Body of pancreas (tissue), 4 donors: Measurements from ENCODE around the gene SEMA3E.

Experiments
- POLR2A ChIP-seq, 3 donors: fragments of 450-650 bp; IDR thresholded peaks; one replicate each; pipeline ENCODE4 v1.6.1; 2016; ENCODE audit warnings: antibody characterized with exemption in 3 of 3, mild to moderate bottlenecking in 2 of 3
- TF ChIP-seq, protein P1 (sequence below), 7 experiments: fragments of 450-650 bp in 4 of 7; fragments of 200-600 bp in 3 of 7; sonication (generic) in 3 of 7; IDR thresholded peaks; one replicate each; pipeline ENCODE4 v1.5.1; 2016 to 2019; ENCODE audit warnings: antibody characterized with exemption in 7 of 7

GRCh38 chr7:83519240-83519639 lies 129.7 kb downstream of the SEMA3E start:
- TF ChIP-seq, protein P1, sequence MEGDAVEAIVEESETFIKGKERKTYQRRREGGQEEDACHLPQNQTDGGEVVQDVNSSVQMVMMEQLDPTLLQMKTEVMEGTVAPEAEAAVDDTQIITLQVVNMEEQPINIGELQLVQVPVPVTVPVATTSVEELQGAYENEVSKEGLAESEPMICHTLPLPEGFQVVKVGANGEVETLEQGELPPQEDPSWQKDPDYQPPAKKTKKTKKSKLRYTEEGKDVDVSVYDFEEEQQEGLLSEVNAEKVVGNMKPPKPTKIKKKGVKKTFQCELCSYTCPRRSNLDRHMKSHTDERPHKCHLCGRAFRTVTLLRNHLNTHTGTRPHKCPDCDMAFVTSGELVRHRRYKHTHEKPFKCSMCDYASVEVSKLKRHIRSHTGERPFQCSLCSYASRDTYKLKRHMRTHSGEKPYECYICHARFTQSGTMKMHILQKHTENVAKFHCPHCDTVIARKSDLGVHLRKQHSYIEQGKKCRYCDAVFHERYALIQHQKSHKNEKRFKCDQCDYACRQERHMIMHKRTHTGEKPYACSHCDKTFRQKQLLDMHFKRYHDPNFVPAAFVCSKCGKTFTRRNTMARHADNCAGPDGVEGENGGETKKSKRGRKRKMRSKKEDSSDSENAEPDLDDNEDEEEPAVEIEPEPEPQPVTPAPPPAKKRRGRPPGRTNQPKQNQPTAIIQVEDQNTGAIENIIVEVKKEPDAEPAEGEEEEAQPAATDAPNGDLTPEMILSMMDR (IDR thresholded peaks at IDR 0.05) = no peak
- TF ChIP-seq POLR2A (IDR thresholded peaks at IDR 0.05) = no peak
